Measurements from ENCODE around the gene SLAMF7.

SLAMF7 gene

DNA sequence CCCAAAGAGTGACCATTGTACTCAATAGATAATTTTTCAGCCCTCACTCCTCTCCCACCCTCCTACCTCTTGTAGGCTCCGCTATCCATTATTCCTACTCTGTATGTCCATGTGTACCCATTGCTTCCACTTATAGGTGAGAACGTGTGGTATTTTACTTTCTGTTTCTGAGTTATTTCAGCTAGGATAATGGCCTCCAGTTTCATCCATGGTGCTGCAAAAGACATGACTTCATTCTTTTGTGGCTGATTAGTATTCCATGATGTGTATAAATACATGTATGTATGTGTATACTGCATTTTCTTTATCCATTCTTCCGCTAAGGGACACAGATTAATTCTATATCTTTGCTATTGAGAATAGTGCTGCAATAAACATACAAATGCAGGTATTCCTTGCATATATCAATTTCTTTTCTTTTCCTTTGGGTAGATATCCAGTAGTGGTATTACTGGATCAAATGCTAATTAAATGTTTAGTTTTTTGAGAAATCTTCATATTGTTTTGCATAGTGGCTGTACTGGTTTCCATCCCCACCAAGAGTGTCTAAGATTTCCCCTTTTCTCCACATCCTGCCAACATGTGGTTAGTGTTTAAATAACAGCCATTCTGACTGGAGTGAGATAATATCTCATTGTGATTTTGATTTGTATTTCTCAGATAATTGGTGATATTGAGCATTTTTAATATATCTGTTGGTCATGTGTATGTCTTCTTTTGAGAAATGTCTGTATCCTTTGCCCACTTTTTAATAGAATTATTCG, 61.8 kb downstream of the SLAMF7 start:
- no peaks in the 10 kb centered on the region for H3K36me3 Mint-ChIP-seq (ENCODE audit: low read depth)
- no peak overlapping the region for H3K27ac Mint-ChIP-seq
- H3K4me3 Mint-ChIP-seq: no peak overlapping the region
- peaks cover 18% of the 10 kb centered on the region for H3K4me1 Mint-ChIP-seq (ENCODE audit: low read depth)
- peaks cover 8% of the 10 kb centered on the region for H3K9me3 Mint-ChIP-seq
- intact Hi-C loops (cut with micrococcal nuclease): no loop called here
- H3K27me3 Mint-ChIP-seq: no peaks in the 10 kb centered on the region

GRCh38 chr1:160801836-160802580, 63.0 kb downstream of the SLAMF7 start:
- H3K27ac Mint-ChIP-seq: no peak overlapping the region
- intact Hi-C loops (cut with micrococcal nuclease): no loop called here

More at GRCh38 chr1:160801836-160802580, 63.0 kb downstream of the SLAMF7 start:
- no peaks in the 10 kb centered on the region for H3K27me3 Mint-ChIP-seq
- H3K4me3 Mint-ChIP-seq: no peak overlapping the region
- H3K9me3 Mint-ChIP-seq: peaks cover 20% of the 10 kb centered on the region
- H3K4me1 Mint-ChIP-seq (ENCODE audit: low read depth): peaks cover 8% of the 10 kb centered on the region
- H3K36me3 Mint-ChIP-seq (ENCODE audit: low read depth): peaks cover 3% of the 10 kb centered on the region
